OCI-LY7 (cell line): ENCODE measurements around the gene CCDC178. TPM values are rescaled to one million over a fixed set of nuclear protein-coding genes. Genes with fewer than 3 reads are reported as not detected.
"Not testable (repeated sequence)": the region's sequence is repeated elsewhere in the genome, so short reads cannot be mapped to it uniquely, and the experiment has no call there.

Source experiments
- BruUV-seq: library from RNA; stranded (reverse); fragments of 400-500 nt; replicated peaks from 2 replicates; lab custom pipeline; 2021; lab: Mats Ljungman, UMichigan
- CTCF ChIA-PET: fragments of 300-600 bp; sonication (Branson Sonifier 250); formaldehyde crosslinking; loops from one replicate; lab custom pipeline; 2022; ENCODE audit warnings: antibody characterized with exemption; ENCODE audit not compliant: unreplicated experiment; lab: Charles Lee
- POLR2A ChIA-PET: fragments of 300-600 bp; sonication (Branson Sonifier 250); formaldehyde crosslinking; loops from one replicate; lab custom pipeline; 2022; ENCODE audit warnings: antibody characterized with exemption; lab: Charles Lee
- DNase-seq: peaks from one replicate; pipeline ENCODE4 v3.0.0-alpha.2; 2015; ENCODE audit warnings: low spot score
- H2AFZ ChIP-seq: fragments of 200-600 bp; sonication (generic), shearing (Covaris generic); 2 replicates; pipeline ENCODE4 v1.6.1; 2014; ENCODE audit warnings: mild to moderate bottlenecking, antibody characterized with exemption, low read length, moderate library complexity
- H3K27ac ChIP-seq: fragments of 200-600 bp; sonication (generic); 2 replicates; pipeline ENCODE4 v1.5.1; 2014; ENCODE audit warnings: mixed run types, low read depth, mild to moderate bottlenecking, moderate library complexity, low read length, inconsistent platforms; ENCODE audit not compliant: poor library complexity, severe bottlenecking
- H3K36me3 ChIP-seq: fragments of 200-600 bp; sonication (generic); 2 replicates; pipeline ENCODE4 v1.6.1; 2014; ENCODE audit warnings: mild to moderate bottlenecking, antibody characterized with exemption, low read length, moderate library complexity, mixed read lengths; ENCODE audit not compliant: insufficient read depth
- H3K4me1 ChIP-seq: fragments of 200-600 bp; sonication (generic); 2 replicates; pipeline ENCODE4 v1.5.1; 2014; ENCODE audit warnings: mild to moderate bottlenecking, low read length; ENCODE audit not compliant: insufficient read depth, poor library complexity, severe bottlenecking
- H3K4me2 ChIP-seq: fragments of 200-600 bp; sonication (generic); 2 replicates; pipeline ENCODE4 v1.6.1; 2014; ENCODE audit warnings: mild to moderate bottlenecking, low read length
- H3K4me3 ChIP-seq: fragments of 200-600 bp; sonication (generic); 2 replicates; pipeline ENCODE4 v1.5.1; 2014; ENCODE audit warnings: mild to moderate bottlenecking, low read depth, low read length; ENCODE audit not compliant: poor library complexity, severe bottlenecking
- H3K79me2 ChIP-seq: fragments of 200-600 bp; sonication (generic); 2 replicates; pipeline ENCODE4 v1.6.1; 2016; ENCODE audit warnings: low read depth, mild to moderate bottlenecking, low read length, moderate library complexity, mixed read lengths; ENCODE audit not compliant: insufficient read depth
- H3K9me2 ChIP-seq: fragments of 200-600 bp; sonication (generic); 2 replicates; pipeline ENCODE4 v1.6.1; 2016; ENCODE audit warnings: mild to moderate bottlenecking, low read length, mixed read lengths; ENCODE audit not compliant: insufficient read depth
- H3K9me3 ChIP-seq: fragments of 200-600 bp; sonication (generic); 2 replicates; pipeline ENCODE4 v1.6.1; 2014; ENCODE audit warnings: mild to moderate bottlenecking, mixed run types, low read length, mixed read lengths
- H4K20me1 ChIP-seq: fragments of 200-600 bp; sonication (generic); 2 replicates; pipeline ENCODE4 v1.6.1; 2014; ENCODE audit warnings: mild to moderate bottlenecking, antibody characterized with exemption, low read length, moderate library complexity, mixed read lengths; ENCODE audit not compliant: insufficient read depth
- CTCF ChIP-seq: fragments of 200-600 bp; sonication (generic); conservative IDR thresholded peaks from 2 replicates; pipeline ENCODE4 v1.5.1; 2014; ENCODE audit warnings: mild to moderate bottlenecking, antibody characterized with exemption, low read length, moderate library complexity, mixed read lengths
- EZH2phosphoT487 ChIP-seq: fragments of 200-600 bp; sonication (generic); IDR thresholded peaks from 2 replicates; pipeline ENCODE4 v1.6.1; 2018; ENCODE audit warnings: low read depth, borderline replicate concordance, mild to moderate bottlenecking, mixed run types, antibody characterized with exemption, low read length, moderate library complexity, mixed read lengths
- intact Hi-C: fragments of 100-400 bp; cut with micrococcal nuclease; formaldehyde crosslinking; loops from one replicate; pipeline ENCODE4 v1.10.0; 2022; ENCODE audit not compliant: unreplicated experiment
- total RNA-seq, 2 experiments: library from RNA; depleted of rRNA in 1 of 2; stranded (reverse); fragments of >200 nt in 1 of 2; shearing (Covaris generic) in 1 of 2; gene quantifications; 2 replicates each; pipeline ENCODE4 v1.2.3, GENCODE V29; 2014 to 2022

CCDC178 gene
- total RNA-seq, 2 experiments from 2014 or later = not detected

GRCh38 chr18:33156906-33157470 lies 283.5 kb downstream of the CCDC178 start:
- H3K9me3 ChIP-seq = no peaks in the 10 kb centered on the region
- no peaks in the 10 kb centered on the region for H3K9me2 ChIP-seq
- no TSS peak for BruUV-seq
- no peaks in the 10 kb centered on the region for H3K79me2 ChIP-seq
- H3K27ac ChIP-seq = no peak overlapping the region
- no peaks in the 10 kb centered on the region for H3K36me3 ChIP-seq
- no peak for DNase-seq
- TF ChIP-seq EZH2phosphoT487 (no peak), CTCF (no peak)
- ChIA-PET CTCF (no interaction called here), POLR2A (interaction anchor here (0.6 kb wide), 1 partner anchor 1464 kb away, joined by 7 read pairs; no protein-coding TSS in a partner anchor)
- no peaks in the 10 kb centered on the region for H3K4me1 ChIP-seq
- intact Hi-C loops = no loop called here
- H3K4me3 ChIP-seq = no peak overlapping the region
- no peak overlapping the region for H3K4me2 ChIP-seq
- no peak overlapping the region for H2AFZ ChIP-seq
- H4K20me1 ChIP-seq = no peaks in the 10 kb centered on the region

- Histone ChIP-seq H3K36me3 (no peaks in the 10 kb centered on the region), H2AFZ (no peak overlapping the region), H3K9me2 (no peaks in the 10 kb centered on the region), H3K27ac (no peak overlapping the region), H3K4me1 (no peaks in the 10 kb centered on the region), H3K79me2 (no peaks in the 10 kb centered on the region), H3K4me3 (no peak overlapping the region), H3K4me2 (no peak overlapping the region), H3K9me3 (no peaks in the 10 kb centered on the region), H4K20me1 (no peaks in the 10 kb centered on the region)
- intact Hi-C loops = no loop called here
- BruUV-seq = no TSS peak
- DNase-seq = no peak
- CTCF ChIA-PET = no interaction called here
- no peak for TF ChIP-seq CTCF
- POLR2A ChIA-PET = no interaction called here
Measured at GRCh38 chr18:33154049-33154448, 286.5 kb downstream of the CCDC178 start.

- DNase-seq = no peak
- POLR2A ChIA-PET = no interaction called here
- no peaks in the 10 kb centered on the region for H3K79me2 ChIP-seq
- no peak for TF ChIP-seq CTCF
- TF ChIP-seq EZH2phosphoT487 = no peak
- H3K4me2 ChIP-seq = no peak overlapping the region
- no peaks in the 10 kb centered on the region for H4K20me1 ChIP-seq
- H3K27ac ChIP-seq = no peak overlapping the region
- no peaks in the 10 kb centered on the region for H3K9me3 ChIP-seq
- no peak overlapping the region for H3K4me3 ChIP-seq
- H3K9me2 ChIP-seq = no peaks in the 10 kb centered on the region
- H3K4me1 ChIP-seq = no peaks in the 10 kb centered on the region
- H2AFZ ChIP-seq = no peak overlapping the region
- no TSS peak for BruUV-seq
- CTCF ChIA-PET = no interaction called here
- H3K36me3 ChIP-seq = no peaks in the 10 kb centered on the region
- intact Hi-C loops = no loop called here
Measured at GRCh38 chr18:33152376-33152775, 288.1 kb downstream of the CCDC178 start.

- H2AFZ ChIP-seq, H4K20me1 ChIP-seq, POLR2A ChIA-PET, CTCF ChIA-PET, H3K36me3 ChIP-seq, H3K27ac ChIP-seq, H3K4me3 ChIP-seq, H3K4me1 ChIP-seq, BruUV-seq, H3K9me3 ChIP-seq, H3K79me2 ChIP-seq, H3K9me2 ChIP-seq, H3K4me2 ChIP-seq, DNase-seq, intact Hi-C loops: not testable (repeated sequence)
Measured at GRCh38 chr18:33147811-33148210, 292.7 kb downstream of the CCDC178 start.
